Adrenal gland (tissue), 5 donors: Measurements from ENCODE around the gene FCN3.

Experiments
- CTCF ChIP-seq, 6 experiments: fragments of 450-650 bp in 4 of 6; fragments of 200-600 bp in 2 of 6; sonication (generic) in 1 of 6; IDR thresholded peaks; 1 replicate in 5 of 6; 2 replicates in 1 of 6; pipeline versions ENCODE4 v1.5.1 to v1.8.0; 2016 to 2021; ENCODE audit warnings: antibody characterized with exemption in 6 of 6, mild to moderate bottlenecking in 2 of 6, moderate library complexity in 1 of 6
- POLR2A ChIP-seq, 2 donors: fragments of 450-650 bp; IDR thresholded peaks; one replicate each; pipeline ENCODE4 v1.6.1; 2017; ENCODE audit warnings: antibody characterized with exemption in 2 of 2, mild to moderate bottlenecking in 2 of 2, moderate library complexity in 1 of 2
- donor health status: DM: no; HTN: no; CAD: no.

- TF ChIP-seq CTCF (IDR thresholded peaks at IDR 0.05) = no peak
- TF ChIP-seq POLR2A (IDR thresholded peaks at IDR 0.05) = no peak
These were observed 35.0 kb upstream of the FCN3 start for GRCh38 chr1:27409669-27410068.
